ENCODE measurements around the gene VAPA. TPM values are rescaled to one million over a fixed set of nuclear protein-coding genes. Genes with fewer than 3 reads are reported as not detected.

VAPA gene
- total RNA-seq, 3 donors from 2014 or later, result 240 to 333 (median 273) TPM

DNA sequence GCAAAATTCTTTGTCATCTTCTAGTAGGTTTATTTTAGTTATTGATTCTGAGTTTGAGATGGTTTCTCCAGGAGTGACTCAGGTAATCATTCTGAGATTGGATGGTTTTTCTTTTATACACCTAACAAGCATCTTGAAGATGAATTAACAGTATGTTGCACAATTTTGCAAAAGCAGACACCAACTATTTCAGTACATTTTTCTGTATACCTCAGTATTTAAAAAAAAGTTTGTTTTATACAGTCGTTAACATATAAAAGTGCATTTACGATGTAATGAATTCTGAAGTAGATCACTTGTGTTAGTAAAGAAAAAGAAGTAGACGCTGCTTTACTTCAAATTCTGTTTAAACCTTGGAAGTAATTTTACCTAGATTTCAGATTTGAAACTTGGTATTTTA, 3.0 kb downstream of the VAPA start:
- Histone ChIP-seq H3K9me3 (no peaks in the 10 kb centered on the region), H3K4me1 (ENCODE audit: low read depth) (peaks cover 50% of the 10 kb centered on the region), H3K36me3 (ENCODE audit: low read depth) (no peaks in the 10 kb centered on the region), H3K4me3 (no peak overlapping the region)
- TF ChIP-seq, protein P1, sequence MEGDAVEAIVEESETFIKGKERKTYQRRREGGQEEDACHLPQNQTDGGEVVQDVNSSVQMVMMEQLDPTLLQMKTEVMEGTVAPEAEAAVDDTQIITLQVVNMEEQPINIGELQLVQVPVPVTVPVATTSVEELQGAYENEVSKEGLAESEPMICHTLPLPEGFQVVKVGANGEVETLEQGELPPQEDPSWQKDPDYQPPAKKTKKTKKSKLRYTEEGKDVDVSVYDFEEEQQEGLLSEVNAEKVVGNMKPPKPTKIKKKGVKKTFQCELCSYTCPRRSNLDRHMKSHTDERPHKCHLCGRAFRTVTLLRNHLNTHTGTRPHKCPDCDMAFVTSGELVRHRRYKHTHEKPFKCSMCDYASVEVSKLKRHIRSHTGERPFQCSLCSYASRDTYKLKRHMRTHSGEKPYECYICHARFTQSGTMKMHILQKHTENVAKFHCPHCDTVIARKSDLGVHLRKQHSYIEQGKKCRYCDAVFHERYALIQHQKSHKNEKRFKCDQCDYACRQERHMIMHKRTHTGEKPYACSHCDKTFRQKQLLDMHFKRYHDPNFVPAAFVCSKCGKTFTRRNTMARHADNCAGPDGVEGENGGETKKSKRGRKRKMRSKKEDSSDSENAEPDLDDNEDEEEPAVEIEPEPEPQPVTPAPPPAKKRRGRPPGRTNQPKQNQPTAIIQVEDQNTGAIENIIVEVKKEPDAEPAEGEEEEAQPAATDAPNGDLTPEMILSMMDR (IDR thresholded peaks at IDR 0.05), result no peak
- ATAC-seq (no peak), DNase-seq (no peak)
- intact Hi-C loops (cut with DNase I, micrococcal nuclease), result no loop called here

DNA sequence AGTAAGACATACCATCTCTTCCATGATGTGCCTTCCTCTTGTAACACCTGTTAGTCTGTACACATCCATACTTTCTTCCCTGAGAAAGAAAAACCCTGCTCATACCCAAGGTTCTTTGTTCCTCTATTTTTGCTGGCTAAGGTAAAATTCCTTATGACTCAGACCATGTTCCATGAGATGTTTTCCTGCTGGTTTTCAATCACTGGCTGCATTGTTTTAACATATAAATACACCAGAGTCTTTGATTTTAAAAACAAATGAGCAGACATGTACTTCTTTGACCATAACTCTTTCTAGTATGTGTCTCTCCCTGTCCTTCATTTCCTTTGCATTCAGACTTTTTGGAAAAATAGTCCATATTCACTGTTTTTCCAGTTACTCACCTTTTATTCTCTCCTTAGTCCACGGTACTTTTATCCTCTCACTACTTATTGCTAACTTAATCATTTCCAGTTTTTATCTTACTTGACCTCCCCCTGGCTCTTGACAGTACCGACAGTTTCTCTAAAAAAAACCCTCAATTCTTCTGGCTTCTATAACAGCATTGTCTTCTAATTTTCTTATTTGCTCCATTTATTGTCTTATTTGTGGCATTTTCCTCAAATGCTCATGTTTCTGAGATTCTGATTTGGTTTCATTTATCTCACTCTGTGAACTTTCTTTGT, 4.3 kb downstream of the VAPA start:
- intact Hi-C loops (cut with DNase I, micrococcal nuclease), result no loop called here
- H3K4me3 ChIP-seq, result no peak overlapping the region
- H3K4me1 ChIP-seq (ENCODE audit: low read depth), result peaks cover 45% of the 10 kb centered on the region

DNA sequence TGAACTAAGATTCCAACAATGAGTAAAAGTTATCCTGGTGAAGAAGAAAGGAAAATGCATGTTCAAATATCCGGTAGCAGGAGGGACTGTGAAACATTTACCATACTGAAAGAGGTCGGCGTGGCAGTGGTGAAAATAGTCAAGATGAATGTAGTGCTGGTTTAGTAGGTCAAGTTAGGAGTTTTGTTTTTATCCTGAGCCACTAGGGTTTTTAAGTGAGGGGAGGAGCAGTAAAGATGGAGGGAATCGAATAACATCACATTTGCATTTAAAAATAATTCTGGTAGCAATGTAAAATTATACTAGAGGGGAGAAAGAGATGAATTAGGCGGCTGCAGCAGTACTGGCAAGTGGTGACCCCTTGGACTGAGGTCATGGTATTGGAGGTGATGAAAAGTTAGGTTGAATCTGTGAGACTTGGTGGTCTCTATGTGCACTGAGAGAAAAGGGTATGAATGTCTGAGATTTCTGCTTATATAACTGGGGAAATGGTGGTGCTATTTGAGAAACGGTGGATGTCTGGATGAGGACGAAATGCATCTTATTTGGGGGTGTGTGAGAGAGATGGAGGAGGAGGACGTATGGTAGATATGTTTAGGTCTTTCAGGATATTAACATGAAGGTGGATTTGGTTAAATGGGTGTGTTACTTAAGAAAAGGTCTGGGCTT, 5.9 kb downstream of the VAPA start:
- no peak for ATAC-seq

More for the DNA sequence above, 4.3 kb downstream of the VAPA start:
- ATAC-seq, result no peak
- no peaks in the 10 kb centered on the region for H3K36me3 ChIP-seq (ENCODE audit: low read depth)
- TF ChIP-seq, protein P1 (IDR thresholded peaks at IDR 0.05), result no peak
- H3K9me3 ChIP-seq, result no peaks in the 10 kb centered on the region
- no peak for DNase-seq

DNA sequence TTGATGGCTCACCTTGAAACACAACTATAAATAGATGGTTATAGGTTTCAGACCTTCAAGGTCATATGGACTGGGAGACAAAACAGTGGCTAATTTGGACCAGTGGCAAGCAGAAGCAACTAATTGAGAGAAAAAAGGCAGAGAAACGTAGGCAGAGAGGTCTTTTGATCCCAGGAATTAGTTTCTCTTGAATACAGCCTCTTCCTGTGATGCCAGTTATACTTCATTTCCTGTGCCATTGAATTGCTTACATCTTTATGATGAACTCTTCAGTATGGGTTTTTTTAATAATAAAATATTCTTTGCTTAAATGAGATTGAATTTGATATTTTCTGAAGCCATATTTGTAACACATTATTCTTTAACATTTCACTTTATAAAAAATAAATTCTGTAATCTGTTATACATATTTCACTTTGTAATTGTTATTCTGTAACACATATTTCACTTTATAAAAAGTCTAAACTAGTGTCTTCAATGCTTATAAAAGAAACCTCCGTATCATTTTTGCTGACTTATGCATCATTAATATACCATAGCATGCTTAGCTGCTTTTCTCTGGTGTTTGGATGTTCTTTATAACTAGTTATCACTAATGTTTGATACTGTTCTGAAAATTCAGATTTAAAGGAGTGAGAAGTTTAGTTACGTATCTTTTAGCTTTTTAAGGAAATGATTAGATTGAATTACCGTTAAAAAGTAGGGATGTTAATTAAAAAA, 8.9 kb downstream of the VAPA start:
- TF ChIP-seq, protein P1 (IDR thresholded peaks at IDR 0.05), result no peak
- no peak for DNase-seq
- intact Hi-C loops (cut with DNase I, micrococcal nuclease), result loop anchor here in 1 of 2 donors (5.0 to 10.0 kb wide), 2 partner anchors 95 to 158 kb away; no protein-coding TSS in a partner anchor
- Histone ChIP-seq H3K36me3 (ENCODE audit: low read depth) (no peaks in the 10 kb centered on the region), H3K4me3 (no peak overlapping the region), H3K4me1 (ENCODE audit: low read depth) (peaks cover 50% of the 10 kb centered on the region), H3K9me3 (no peaks in the 10 kb centered on the region)
- no peak for ATAC-seq

More for the DNA sequence above, 5.9 kb downstream of the VAPA start:
- intact Hi-C loops (cut with DNase I, micrococcal nuclease), result loop anchor here in 1 of 2 donors (5.0 to 10.0 kb wide), 2 partner anchors 92 to 155 kb away; no protein-coding TSS in a partner anchor
- Histone ChIP-seq H3K4me1 (ENCODE audit: low read depth) (peaks cover 44% of the 10 kb centered on the region), H3K9me3 (no peaks in the 10 kb centered on the region), H3K4me3 (no peak overlapping the region), H3K36me3 (ENCODE audit: low read depth) (no peaks in the 10 kb centered on the region)
- TF ChIP-seq, protein P1 (IDR thresholded peaks at IDR 0.05), result no peak
- no peak for DNase-seq

DNA sequence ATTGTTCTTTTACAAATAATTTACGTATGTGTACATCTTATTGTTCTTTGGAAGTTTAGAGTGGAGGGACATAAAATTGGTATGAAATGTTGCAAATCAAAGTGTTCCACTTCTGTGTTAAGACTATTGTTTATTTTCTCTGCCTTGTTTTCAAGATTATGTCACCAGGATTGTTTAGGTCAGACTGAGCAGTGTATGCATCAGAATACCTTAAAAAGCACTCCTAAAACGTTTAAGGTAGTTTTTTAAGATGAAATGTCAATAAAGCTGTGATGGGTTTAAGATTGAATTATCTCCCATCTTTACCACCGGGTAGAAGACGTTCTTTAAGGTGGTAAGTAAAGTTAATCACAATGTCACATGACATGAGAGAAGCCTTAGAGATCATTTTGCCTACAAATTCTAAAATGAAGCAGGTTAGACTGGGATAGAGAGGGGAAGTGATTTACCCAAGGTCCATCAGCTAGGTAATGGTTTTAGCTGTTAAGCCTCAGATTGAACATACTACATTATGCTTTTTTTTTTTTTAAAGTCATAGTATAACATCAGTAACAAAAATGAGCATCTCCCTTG, 10.6 kb downstream of the VAPA start:
- ATAC-seq (no peak), DNase-seq (no peak)
- Histone ChIP-seq H3K9me3 (no peaks in the 10 kb centered on the region), H3K4me1 (ENCODE audit: low read depth) (peaks cover 48% of the 10 kb centered on the region), H3K4me3 (no peak overlapping the region), H3K36me3 (ENCODE audit: low read depth) (no peaks in the 10 kb centered on the region)
- TF ChIP-seq, protein P1 (IDR thresholded peaks at IDR 0.05), result no peak
- intact Hi-C loops (cut with DNase I, micrococcal nuclease), result loop anchor here in 1 of 2 donors (5.0 to 10.0 kb wide), 2 partner anchors 97 to 160 kb away; no protein-coding TSS in a partner anchor

All from mucosa of descending colon (tissue), 3 donors.